AG09309 (cell line): ENCODE measurements around the gene ANLN.
"Not testable (repeated sequence)": the region's sequence is repeated elsewhere in the genome, so short reads cannot be mapped to it uniquely, and the experiment has no call there.

Experiments used
- DNase-seq: peaks from one replicate; pipeline ENCODE4 v3.0.0-alpha.2; 2010; ENCODE audit warnings: low read depth
- H3K4me3 ChIP-seq: 2 replicates; pipeline ENCODE4 v1.5.1; 2011; ENCODE audit warnings: mild to moderate bottlenecking, low read depth, low read length, moderate library complexity; ENCODE audit not compliant: control insufficient read depth
- CTCF ChIP-seq: IDR thresholded peaks from 2 replicates; pipeline ENCODE4 v1.5.1; 2011; ENCODE audit warnings: mild to moderate bottlenecking, low read depth, low read length, inconsistent platforms; ENCODE audit not compliant: insufficient read depth, control insufficient read depth; ENCODE audit errors: missing control alignments

The ANLN gene

GRCh38 chr7:36459236-36459960 is 69.7 kb downstream of the ANLN start:
- no peak overlapping the region for H3K4me3 ChIP-seq
- DNase-seq, result no peak
- TF ChIP-seq CTCF, result no peak

GRCh38 chr7:36460811-36461429 is 71.3 kb downstream of the ANLN start:
- DNase-seq, result no peak
- TF ChIP-seq CTCF, result no peak
- H3K4me3 ChIP-seq, result no peak overlapping the region

GRCh38 chr7:36462551-36463137 is 73.0 kb downstream of the ANLN start:
- DNase-seq, result no peak
- TF ChIP-seq CTCF, result no peak
- no peak overlapping the region for H3K4me3 ChIP-seq

GRCh38 chr7:36464271-36464670 is 74.6 kb downstream of the ANLN start:
- TF ChIP-seq CTCF, result no peak
- no peak for DNase-seq
- no peak overlapping the region for H3K4me3 ChIP-seq

- DNase-seq, H3K4me3 ChIP-seq: not testable (repeated sequence)
Measured at GRCh38 chr7:36466001-36466400, 76.3 kb downstream of the ANLN start.

GRCh38 chr7:36468370-36469101 is 78.9 kb downstream of the ANLN start:
- TF ChIP-seq CTCF, result no peak
- DNase-seq, result no peak
- no peak overlapping the region for H3K4me3 ChIP-seq

- DNase-seq, result no peak
- no peak for TF ChIP-seq CTCF
Measured at GRCh38 chr7:36469236-36469635, 79.6 kb downstream of the ANLN start.

More at GRCh38 chr7:36469236-36469635, 79.6 kb downstream of the ANLN start:
- H3K4me3 ChIP-seq, result no peak overlapping the region
